ENCODE results near the gene MMP13.

GRCh38 chr11:102994105-102994504, 38.6 kb upstream of the MMP13 start:
- TF ChIP-seq, protein P1, sequence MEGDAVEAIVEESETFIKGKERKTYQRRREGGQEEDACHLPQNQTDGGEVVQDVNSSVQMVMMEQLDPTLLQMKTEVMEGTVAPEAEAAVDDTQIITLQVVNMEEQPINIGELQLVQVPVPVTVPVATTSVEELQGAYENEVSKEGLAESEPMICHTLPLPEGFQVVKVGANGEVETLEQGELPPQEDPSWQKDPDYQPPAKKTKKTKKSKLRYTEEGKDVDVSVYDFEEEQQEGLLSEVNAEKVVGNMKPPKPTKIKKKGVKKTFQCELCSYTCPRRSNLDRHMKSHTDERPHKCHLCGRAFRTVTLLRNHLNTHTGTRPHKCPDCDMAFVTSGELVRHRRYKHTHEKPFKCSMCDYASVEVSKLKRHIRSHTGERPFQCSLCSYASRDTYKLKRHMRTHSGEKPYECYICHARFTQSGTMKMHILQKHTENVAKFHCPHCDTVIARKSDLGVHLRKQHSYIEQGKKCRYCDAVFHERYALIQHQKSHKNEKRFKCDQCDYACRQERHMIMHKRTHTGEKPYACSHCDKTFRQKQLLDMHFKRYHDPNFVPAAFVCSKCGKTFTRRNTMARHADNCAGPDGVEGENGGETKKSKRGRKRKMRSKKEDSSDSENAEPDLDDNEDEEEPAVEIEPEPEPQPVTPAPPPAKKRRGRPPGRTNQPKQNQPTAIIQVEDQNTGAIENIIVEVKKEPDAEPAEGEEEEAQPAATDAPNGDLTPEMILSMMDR (optimal IDR thresholded peaks at IDR 0.05 in 1 of 3, IDR thresholded peaks at IDR 0.05 in 1 of 3, conservative IDR thresholded peaks at IDR 0.05 in 1 of 3; ENCODE audit: extremely low read depth in 1 of 3, insufficient read depth in 2 of 3, low read length in 3 of 3), result no peak
- TF ChIP-seq EZH2 (IDR thresholded peaks at IDR 0.05; ENCODE audit: low read length), result no peak

All from keratinocyte (primary cell).